Right atrium auricular region (tissue), 2 donors: ENCODE data around the gene DEK. TPM values are rescaled to one million over a fixed set of nuclear protein-coding genes. Genes with fewer than 3 reads are reported as not detected.

Experiments
- DNase-seq: peaks from one replicate; pipeline ENCODE4 v3.0.0-alpha.2; 2019; ENCODE audit warnings: low spot score
- H3K27ac ChIP-seq, 2 donors: fragments of 200-600 bp; sonication (generic); 1 replicate in 1 of 2; 2 replicates in 1 of 2; pipeline ENCODE4 v1.5.1; 2016 to 2019
- H3K27me3 ChIP-seq, 2 donors: fragments of 200-600 bp; sonication (generic); one replicate each; pipeline versions ENCODE4 v1.5.1 to v1.6.0; 2017 to 2019
- H3K36me3 ChIP-seq: fragments of 200-600 bp; sonication (generic); one replicate; pipeline ENCODE4 v1.5.1; 2016
- H3K4me1 ChIP-seq, 2 donors: fragments of 200-600 bp; sonication (generic); one replicate each; pipeline versions ENCODE4 v1.5.1 to v1.6.0; 2017 to 2019
- H3K4me3 ChIP-seq, 2 donors: fragments of 200-600 bp; sonication (generic); 1 replicate in 1 of 2; 2 replicates in 1 of 2; pipeline ENCODE4 v1.5.1; 2017 to 2019; ENCODE audit warnings: mild to moderate bottlenecking in 1 of 2, moderate library complexity in 1 of 2
- H3K9me3 ChIP-seq, 2 donors: fragments of 200-600 bp; sonication (generic); one replicate each; pipeline ENCODE4 v1.5.1; 2019
- total RNA-seq, 2 donors: library from RNA; depleted of rRNA; stranded (reverse); fragments of >200 nt; gene quantifications; one replicate each; pipeline ENCODE4 v1.1.0, GENCODE V29; 2016
- TF ChIP-seq, protein P1 (sequence below), 2 donors: fragments of 200-600 bp; sonication (generic); IDR thresholded peaks; one replicate each; pipeline ENCODE4 v1.5.1; 2019; ENCODE audit warnings: antibody characterized with exemption in 2 of 2

Gene DEK
- total RNA-seq, 2 donors from 2014 or later = 94.7 to 109 TPM

- TF ChIP-seq, protein P1, sequence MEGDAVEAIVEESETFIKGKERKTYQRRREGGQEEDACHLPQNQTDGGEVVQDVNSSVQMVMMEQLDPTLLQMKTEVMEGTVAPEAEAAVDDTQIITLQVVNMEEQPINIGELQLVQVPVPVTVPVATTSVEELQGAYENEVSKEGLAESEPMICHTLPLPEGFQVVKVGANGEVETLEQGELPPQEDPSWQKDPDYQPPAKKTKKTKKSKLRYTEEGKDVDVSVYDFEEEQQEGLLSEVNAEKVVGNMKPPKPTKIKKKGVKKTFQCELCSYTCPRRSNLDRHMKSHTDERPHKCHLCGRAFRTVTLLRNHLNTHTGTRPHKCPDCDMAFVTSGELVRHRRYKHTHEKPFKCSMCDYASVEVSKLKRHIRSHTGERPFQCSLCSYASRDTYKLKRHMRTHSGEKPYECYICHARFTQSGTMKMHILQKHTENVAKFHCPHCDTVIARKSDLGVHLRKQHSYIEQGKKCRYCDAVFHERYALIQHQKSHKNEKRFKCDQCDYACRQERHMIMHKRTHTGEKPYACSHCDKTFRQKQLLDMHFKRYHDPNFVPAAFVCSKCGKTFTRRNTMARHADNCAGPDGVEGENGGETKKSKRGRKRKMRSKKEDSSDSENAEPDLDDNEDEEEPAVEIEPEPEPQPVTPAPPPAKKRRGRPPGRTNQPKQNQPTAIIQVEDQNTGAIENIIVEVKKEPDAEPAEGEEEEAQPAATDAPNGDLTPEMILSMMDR (IDR thresholded peaks at IDR 0.05) = no peak
- DNase-seq = no peak
- Histone ChIP-seq H3K36me3 (peaks cover 48% of the 10 kb centered on the region), H3K27me3 (no peaks in the 10 kb centered on the region), H3K9me3 (no peaks in the 10 kb centered on the region), H3K4me1 (peaks cover 0 to 18% of the 10 kb centered on the region in 2 donors), H3K27ac (no peak overlapping the region), H3K4me3 (no peak overlapping the region)
These were observed 9.5 kb downstream of the DEK start for GRCh38 chr6:18254793-18255192.

DNA sequence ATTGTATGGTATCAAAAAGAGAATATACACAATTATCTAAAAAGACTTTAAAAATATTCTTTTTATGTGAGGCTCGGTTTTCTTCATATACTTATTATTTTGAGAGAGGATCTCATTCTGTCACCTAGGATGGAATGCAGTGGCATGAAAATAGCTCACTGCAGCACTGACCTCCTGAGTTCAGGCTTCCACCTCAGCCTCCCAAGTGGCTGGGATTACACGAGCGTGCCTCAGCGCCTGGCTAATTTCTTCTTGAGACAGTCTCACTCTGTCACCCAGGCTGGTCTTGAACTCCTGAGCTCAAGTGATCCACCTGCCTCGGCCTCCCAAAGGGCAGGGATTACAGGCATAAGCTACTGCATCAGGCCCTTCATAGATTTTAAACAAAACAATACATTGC, 10.7 kb downstream of the DEK start:
- no peak for DNase-seq
- Histone ChIP-seq H3K9me3 (no peaks in the 10 kb centered on the region), H3K4me1 (peaks cover 0 to 15% of the 10 kb centered on the region in 2 donors), H3K27ac (peak overlapping the region; percentile 23 to 47), H3K27me3 (no peaks in the 10 kb centered on the region), H3K4me3 (no peak overlapping the region), H3K36me3 (peaks cover 59% of the 10 kb centered on the region)
- TF ChIP-seq, protein P1 (IDR thresholded peaks at IDR 0.05) = no peak

GRCh38 chr6:18249271-18249670, 15.1 kb downstream of the DEK start:
- TF ChIP-seq, protein P1 (IDR thresholded peaks at IDR 0.05) = no peak
- Histone ChIP-seq H3K4me1 (peaks cover 0 to 6% of the 10 kb centered on the region in 2 donors), H3K9me3 (no peaks in the 10 kb centered on the region), H3K36me3 (peaks cover 48% of the 10 kb centered on the region), H3K27ac (no peak overlapping the region), H3K27me3 (no peaks in the 10 kb centered on the region), H3K4me3 (no peak overlapping the region)
- DNase-seq = no peak

DNA sequence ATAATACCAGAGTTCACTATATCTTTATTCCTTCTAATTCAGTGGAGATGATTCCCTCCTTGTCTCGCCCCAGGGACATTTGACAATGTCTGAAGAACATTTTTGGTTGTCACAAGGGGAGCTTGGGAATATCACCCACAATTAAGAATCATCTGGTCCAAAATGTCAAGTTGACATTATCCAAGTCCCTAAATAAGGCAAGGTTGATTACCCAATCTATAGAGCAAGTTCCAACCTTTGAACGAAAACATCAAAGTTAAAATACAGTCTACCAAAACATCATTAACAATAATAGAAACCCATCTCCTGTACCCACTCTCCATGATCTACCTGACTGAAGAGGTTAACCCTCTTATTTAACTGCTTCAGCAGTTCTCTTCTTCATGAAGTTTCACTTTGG, 15.6 kb downstream of the DEK start:
- no peak overlapping the region for H3K27ac ChIP-seq
- no peaks in the 10 kb centered on the region for H3K9me3 ChIP-seq
- DNase-seq = no peak
- TF ChIP-seq, protein P1 (IDR thresholded peaks at IDR 0.05) = no peak
- peaks cover 44% of the 10 kb centered on the region for H3K36me3 ChIP-seq
- H3K27me3 ChIP-seq = no peaks in the 10 kb centered on the region
- H3K4me1 ChIP-seq = peaks cover 0 to 1% of the 10 kb centered on the region in 2 donors
- no peak overlapping the region for H3K4me3 ChIP-seq

GRCh38 chr6:18247002-18247401, 17.3 kb downstream of the DEK start:
- H3K27ac ChIP-seq = no peak overlapping the region
- no peaks in the 10 kb centered on the region for H3K9me3 ChIP-seq
- peaks cover 0 to 7% of the 10 kb centered on the region in 2 donors for H3K4me1 ChIP-seq
- peaks cover 51% of the 10 kb centered on the region for H3K36me3 ChIP-seq
- H3K27me3 ChIP-seq = no peaks in the 10 kb centered on the region
- no peak for DNase-seq
- TF ChIP-seq, protein P1 (IDR thresholded peaks at IDR 0.05) = no peak
- H3K4me3 ChIP-seq = no peak overlapping the region

DNA sequence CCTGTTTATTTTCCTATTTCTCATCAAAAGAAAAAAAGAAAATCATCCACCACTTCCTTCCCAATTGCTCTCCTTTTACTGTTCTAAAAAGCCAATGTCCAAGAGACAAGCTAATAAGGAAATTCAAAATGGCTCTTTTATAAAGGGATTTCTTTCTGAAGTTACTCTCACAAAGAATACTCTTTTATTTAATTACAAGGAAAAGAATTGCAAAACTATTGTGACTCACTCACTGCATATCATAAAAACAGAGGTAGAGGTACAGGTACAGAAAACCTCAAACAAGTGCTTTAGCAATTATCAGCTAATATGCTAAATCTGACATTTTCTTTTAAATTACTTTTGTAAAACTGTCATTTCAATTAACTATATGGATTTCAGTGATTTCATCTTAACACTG, 18.1 kb downstream of the DEK start:
- TF ChIP-seq, protein P1 (IDR thresholded peaks at IDR 0.05) = no peak
- Histone ChIP-seq H3K36me3 (peaks cover 56% of the 10 kb centered on the region), H3K27ac (no peak overlapping the region)

More for the DNA sequence above, 18.1 kb downstream of the DEK start:
- no peaks in the 10 kb centered on the region for H3K27me3 ChIP-seq
- H3K4me1 ChIP-seq = peaks cover 0 to 7% of the 10 kb centered on the region in 2 donors
- no peak overlapping the region for H3K4me3 ChIP-seq
- no peak for DNase-seq
- H3K9me3 ChIP-seq = no peaks in the 10 kb centered on the region
